ENCODE results near the gene SNRNP200. TPM values are rescaled to one million over a fixed set of nuclear protein-coding genes. Genes with fewer than 3 reads are reported as not detected.
A peak's percentile ranks its signal among the peaks of the same experiment; 100 is the strongest.

The SNRNP200 gene
- total and polyA plus RNA-seq, 4 experiments from 2014 or later: 53.6 to 227 (median 155) TPM

DNA sequence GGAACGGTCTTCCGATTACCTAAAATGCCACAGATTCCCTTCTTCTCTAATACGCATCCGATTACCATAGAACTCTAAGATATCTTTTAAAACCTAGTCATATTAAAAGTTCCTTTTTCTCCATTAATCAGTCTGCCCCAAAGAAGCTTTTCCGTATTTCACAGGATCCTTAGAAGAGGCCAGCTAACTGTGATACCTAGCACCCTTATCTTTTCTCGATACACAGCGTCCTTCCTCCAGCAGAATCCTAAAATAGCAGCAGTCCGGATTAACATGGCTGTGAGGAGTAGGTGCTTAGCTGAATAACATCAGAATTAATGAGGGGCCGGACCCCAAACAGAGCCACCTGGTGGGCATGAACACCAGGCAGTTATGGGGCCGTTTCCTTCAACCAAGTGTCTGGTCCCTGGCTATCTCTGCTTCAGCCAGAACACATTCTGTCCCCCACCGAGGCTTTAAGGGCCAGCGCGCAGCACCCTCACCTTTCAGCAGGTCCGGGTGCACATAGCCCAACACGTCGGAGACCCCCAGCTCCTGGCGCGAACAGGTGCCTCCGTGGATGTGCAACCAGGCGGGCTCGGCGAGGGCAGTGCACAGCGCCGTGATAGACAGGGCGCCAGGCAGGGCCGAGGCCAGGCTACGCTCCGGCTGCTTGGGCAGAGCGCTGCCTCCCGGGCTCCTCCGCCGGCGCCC lies 40.5 kb downstream of the SNRNP200 start:
- Histone ChIP-seq H3K27me3 (ENCODE audit: insufficient read depth, low read length) (no peaks in the 10 kb centered on the region), H3K4me1 (ENCODE audit: insufficient read depth, low read length) (peaks cover 62% of the 10 kb centered on the region), H3K9me3 (ENCODE audit: control insufficient read depth in 1 of 2, low read length in 2 of 2) (no peaks in the 10 kb centered on the region), H3K27ac (ENCODE audit: low read depth, low read length) (peak overlapping the region; percentile 94), H3K36me3 (ENCODE audit: insufficient read depth, low read length) (peaks cover 28% of the 10 kb centered on the region), H3K4me3 (ENCODE audit: low read length in 2 of 2) (peak overlapping the region; percentile 57 to 97)
- no peaks in the 10 kb centered on the region for H3K27me3 Mint-ChIP-seq
- peak overlapping the region; percentile 80 to 90 (median 84) for H3K4me3 Mint-ChIP-seq
- CTCF ChIA-PET (ENCODE audit: partially characterized antibody): interaction anchor here (1.0 kb wide), 1 partner anchor 24 kb away, joined by 3 read pairs; no protein-coding TSS in a partner anchor
- H3K36me3 Mint-ChIP-seq: peaks cover 15 to 63% of the 10 kb centered on the region in 2 donors
- peak overlapping the region; percentile 78 to 88 (median 86) for H3K27ac Mint-ChIP-seq
- intact Hi-C loops (cut with micrococcal nuclease): loop anchor here (10.0 kb wide), 2 partner anchors 240 to 270 kb away; partner anchors contain the start of genes ANKRD36C and NEURL3
- POLR2A ChIA-PET (ENCODE audit: partially characterized antibody): interaction anchor here (0.7 to 4.5 kb wide), 6 partner anchors 41 to 272 kb away, joined by 3 to 20 read pairs (median 4); partner anchors contain the start of genes SNRNP200 and STARD7
- peaks cover 28 to 77% (median 59%) of the 10 kb centered on the region in 4 donors for H3K4me1 Mint-ChIP-seq
- H3K9me3 Mint-ChIP-seq: no peaks in the 10 kb centered on the region
- DNase-seq: no peak

DNA sequence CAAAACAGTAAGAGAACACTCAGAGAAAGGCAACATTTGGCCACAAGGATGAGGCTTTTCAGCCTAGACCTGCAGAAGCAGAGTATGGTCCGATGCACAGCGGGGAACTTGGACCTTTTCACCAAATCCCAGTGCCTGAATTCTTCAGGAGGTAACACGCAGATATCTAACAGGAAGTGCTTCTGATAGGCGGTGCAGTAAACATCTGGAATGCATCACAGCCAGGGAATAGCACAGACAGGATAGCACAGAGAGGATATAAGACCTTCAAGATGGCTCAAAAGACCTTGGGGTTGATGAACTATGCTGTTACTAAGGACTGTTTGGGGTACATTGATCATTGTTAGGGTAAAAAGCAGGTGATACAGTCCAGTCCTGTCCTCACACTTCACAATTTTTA lies 41.3 kb downstream of the SNRNP200 start:
- Mint-ChIP-seq H3K27me3 (no peaks in the 10 kb centered on the region), H3K4me3 (peak overlapping the region; percentile 80 to 90 (median 84)), H3K9me3 (no peaks in the 10 kb centered on the region), H3K4me1 (peaks cover 34 to 84% (median 66%) of the 10 kb centered on the region in 4 donors), H3K27ac (peak overlapping the region; percentile 15 to 88 (median 84)), H3K36me3 (peaks cover 15 to 64% of the 10 kb centered on the region in 2 donors)
- DNase-seq: no peak
- intact Hi-C loops (cut with micrococcal nuclease): loop anchor here (10.0 kb wide), 2 partner anchors 241 to 269 kb away; partner anchors contain the start of genes ANKRD36C and NEURL3
- Histone ChIP-seq H3K4me3 (ENCODE audit: low read length in 2 of 2) (peak overlapping the region in 1 of 2 donors; percentile 3), H3K27me3 (ENCODE audit: insufficient read depth, low read length) (no peaks in the 10 kb centered on the region), H3K27ac (ENCODE audit: low read depth, low read length) (no peak overlapping the region), H3K9me3 (ENCODE audit: control insufficient read depth in 1 of 2, low read length in 2 of 2) (no peaks in the 10 kb centered on the region), H3K4me1 (ENCODE audit: insufficient read depth, low read length) (peaks cover 69% of the 10 kb centered on the region), H3K36me3 (ENCODE audit: insufficient read depth, low read length) (peaks cover 25% of the 10 kb centered on the region)
- ChIA-PET POLR2A (ENCODE audit: partially characterized antibody) (interaction anchor here (1.0 to 4.5 kb wide), 6 partner anchors 8 to 271 kb away, joined by 3 to 20 read pairs (median 4); partner anchors contain the start of genes SNRNP200 and STARD7), CTCF (ENCODE audit: partially characterized antibody) (interaction anchor here (0.7 to 1.3 kb wide), 5 partner anchors 23 to 126 kb away, joined by 3 to 5 read pairs (median 3); partner anchors contain the start of genes ASTL and STARD7)

DNA sequence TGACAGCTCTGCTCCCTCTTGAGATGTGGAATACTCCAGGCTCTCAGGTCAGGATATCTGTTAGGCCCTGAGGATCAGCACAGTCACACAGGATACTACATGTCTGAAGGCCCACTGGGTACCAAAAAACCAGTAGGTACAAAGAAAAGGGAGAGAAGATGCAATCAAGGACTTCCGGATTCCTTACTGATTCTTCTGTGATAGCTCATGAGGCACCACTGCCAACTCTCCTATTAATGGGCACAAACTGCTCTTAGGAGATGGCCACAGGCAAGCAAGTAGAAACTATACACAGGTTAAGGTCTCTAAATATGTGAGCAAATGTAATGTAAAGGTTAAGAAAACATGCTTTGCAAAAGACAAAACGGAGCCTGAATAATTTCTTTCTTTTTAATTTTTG lies 43.0 kb downstream of the SNRNP200 start:
- H3K27ac ChIP-seq (ENCODE audit: low read depth, low read length): no peak overlapping the region
- H3K9me3 ChIP-seq (ENCODE audit: control insufficient read depth in 1 of 2, low read length in 2 of 2): no peaks in the 10 kb centered on the region
- H3K4me1 ChIP-seq (ENCODE audit: insufficient read depth, low read length): peaks cover 79% of the 10 kb centered on the region
- H3K27ac Mint-ChIP-seq: peak overlapping the region in 4 of 7 donors; percentile 35 to 65 (median 59)
- peaks cover 8% of the 10 kb centered on the region for H3K36me3 ChIP-seq (ENCODE audit: insufficient read depth, low read length)
- no peaks in the 10 kb centered on the region for H3K9me3 Mint-ChIP-seq
- peak overlapping the region in 3 of 8 donors; percentile 13 to 55 (median 34) for H3K4me3 Mint-ChIP-seq
- no peak for DNase-seq
- intact Hi-C loops (cut with micrococcal nuclease): loop anchor here (10.0 kb wide), 2 partner anchors 242 to 268 kb away; partner anchors contain the start of genes ANKRD36C and NEURL3
- POLR2A ChIA-PET (ENCODE audit: partially characterized antibody): no interaction called here
- no peak overlapping the region for H3K4me3 ChIP-seq (ENCODE audit: low read length in 2 of 2)
- no peaks in the 10 kb centered on the region for H3K27me3 Mint-ChIP-seq
- no peaks in the 10 kb centered on the region for H3K27me3 ChIP-seq (ENCODE audit: insufficient read depth, low read length)
- peaks cover 34 to 88% (median 70%) of the 10 kb centered on the region in 4 donors for H3K4me1 Mint-ChIP-seq
- peaks cover 7 to 62% of the 10 kb centered on the region in 2 donors for H3K36me3 Mint-ChIP-seq
- CTCF ChIA-PET (ENCODE audit: partially characterized antibody): interaction anchor here (0.7 kb wide), 1 partner anchor 88 kb away, joined by 3 read pairs; no protein-coding TSS in a partner anchor

DNA sequence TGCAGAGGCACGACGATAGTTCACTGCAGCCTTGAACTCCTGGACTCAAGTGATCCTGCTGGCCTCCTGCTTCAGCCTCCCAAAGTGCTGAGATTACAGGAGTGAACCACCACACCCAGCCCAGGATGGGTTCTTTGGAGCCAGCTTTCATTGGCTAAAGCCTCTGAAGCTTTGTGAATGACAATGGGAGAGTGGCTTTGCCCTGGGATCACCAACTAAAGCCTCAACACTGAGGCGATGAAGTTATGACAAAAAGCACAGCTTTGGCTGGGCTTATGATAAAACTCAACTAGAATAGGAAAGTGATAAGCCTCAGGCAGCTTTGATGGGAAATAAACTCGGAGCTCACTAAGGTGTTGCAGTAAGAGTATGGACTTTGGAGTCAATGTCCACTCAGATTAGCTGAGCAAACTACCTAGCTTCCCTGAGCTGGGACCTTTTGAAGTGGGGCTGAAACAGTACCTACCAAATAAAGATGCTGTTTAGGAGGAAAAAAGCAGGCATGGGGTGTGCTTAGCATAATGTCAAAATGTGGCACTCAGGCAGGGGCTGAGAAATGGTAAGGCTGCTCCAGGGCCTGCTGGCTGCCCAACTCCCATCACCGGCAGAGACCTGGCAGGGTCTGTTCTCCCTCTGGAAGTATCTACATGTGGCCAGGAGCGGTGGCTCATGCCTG lies 43.9 kb downstream of the SNRNP200 start:
- peaks cover 10 to 63% of the 10 kb centered on the region in 2 donors for H3K36me3 Mint-ChIP-seq
- POLR2A ChIA-PET (ENCODE audit: partially characterized antibody): interaction anchor here (0.7 to 0.9 kb wide), 3 partner anchors 20 to 504 kb away, joined by 3 to 4 read pairs (median 4); no protein-coding TSS in a partner anchor
- H3K9me3 Mint-ChIP-seq: no peaks in the 10 kb centered on the region
- peak overlapping the region in 5 of 7 donors; percentile 27 to 60 (median 55) for H3K27ac Mint-ChIP-seq
- intact Hi-C loops (cut with micrococcal nuclease): loop anchor here (10.0 kb wide), 2 partner anchors 243 to 267 kb away; partner anchors contain the start of genes ANKRD36C and NEURL3
- no peaks in the 10 kb centered on the region for H3K9me3 ChIP-seq (ENCODE audit: control insufficient read depth in 1 of 2, low read length in 2 of 2)
- DNase-seq: no peak
- peaks cover 35 to 87% (median 69%) of the 10 kb centered on the region in 4 donors for H3K4me1 Mint-ChIP-seq
- no peak overlapping the region for H3K27ac ChIP-seq (ENCODE audit: low read depth, low read length)
- H3K27me3 ChIP-seq (ENCODE audit: insufficient read depth, low read length): no peaks in the 10 kb centered on the region
- CTCF ChIA-PET (ENCODE audit: partially characterized antibody): interaction anchor here (1.0 to 1.3 kb wide), 5 partner anchors 11 to 596 kb away, joined by 3 to 4 read pairs (median 4); partner anchors contain the start of gene ANKRD39
- H3K27me3 Mint-ChIP-seq: no peaks in the 10 kb centered on the region
- peaks cover 75% of the 10 kb centered on the region for H3K4me1 ChIP-seq (ENCODE audit: insufficient read depth, low read length)
- H3K36me3 ChIP-seq (ENCODE audit: insufficient read depth, low read length): peaks cover 8% of the 10 kb centered on the region
- H3K4me3 Mint-ChIP-seq: peak overlapping the region in 1 of 8 donors; percentile 43
- no peak overlapping the region for H3K4me3 ChIP-seq (ENCODE audit: low read length in 2 of 2)

DNA sequence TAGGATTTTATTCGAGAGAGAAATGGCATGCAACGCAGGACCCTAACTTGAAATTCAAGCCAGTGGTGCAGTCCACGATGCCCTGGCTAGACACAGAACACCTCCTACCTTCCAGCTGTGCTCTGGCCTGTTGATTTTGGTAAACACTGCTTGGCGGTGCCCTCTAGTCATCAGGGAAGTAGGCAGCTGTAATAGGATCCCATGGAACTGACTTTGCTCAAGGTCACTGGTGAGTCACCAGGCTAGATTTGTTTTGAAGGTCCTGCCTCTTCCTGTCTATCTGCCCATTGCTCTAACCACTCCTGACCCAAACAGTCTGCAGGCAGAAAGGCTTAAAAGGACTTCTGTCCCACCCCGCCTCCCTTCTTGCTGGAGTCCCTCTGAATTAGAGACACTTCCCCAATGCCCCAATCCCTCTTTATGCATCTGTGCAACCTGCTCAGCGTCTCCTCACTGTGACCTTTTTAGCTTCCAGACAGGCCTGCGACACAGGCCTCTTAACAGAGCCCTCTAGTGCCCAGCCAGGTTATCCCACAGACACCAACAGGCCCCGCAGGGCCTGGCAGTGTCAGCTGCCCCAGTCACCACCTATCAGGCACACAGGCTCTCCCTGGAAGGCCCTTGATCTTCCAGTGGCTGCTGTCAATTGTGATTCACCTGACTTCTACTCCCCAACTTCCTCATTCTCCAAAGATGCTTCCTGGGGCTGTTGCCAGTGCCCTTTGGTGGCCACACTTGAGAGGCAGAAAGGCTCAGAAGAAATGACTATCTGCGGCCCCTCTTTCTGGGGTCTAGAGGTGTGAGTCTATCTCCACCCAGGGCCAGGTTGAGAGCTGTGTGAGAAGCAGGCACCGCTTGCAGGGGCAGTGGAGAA lies 44.7 kb downstream of the SNRNP200 start:
- no peaks in the 10 kb centered on the region for H3K9me3 ChIP-seq (ENCODE audit: control insufficient read depth in 1 of 2, low read length in 2 of 2)
- CTCF ChIA-PET (ENCODE audit: partially characterized antibody): interaction anchor here (1.0 to 2.2 kb wide), 6 partner anchors 10 to 597 kb away, joined by 3 to 6 read pairs (median 4); partner anchors contain the start of gene ANKRD39
- intact Hi-C loops (cut with micrococcal nuclease): loop anchor here (10.0 kb wide), 2 partner anchors 244 to 266 kb away; partner anchors contain the start of genes ANKRD36C and NEURL3
- no peaks in the 10 kb centered on the region for H3K27me3 ChIP-seq (ENCODE audit: insufficient read depth, low read length)
- H3K36me3 ChIP-seq (ENCODE audit: insufficient read depth, low read length): peaks cover 9% of the 10 kb centered on the region
- H3K4me1 Mint-ChIP-seq: peaks cover 34 to 84% (median 66%) of the 10 kb centered on the region in 4 donors
- peak overlapping the region; percentile 38 to 84 (median 73) for H3K27ac Mint-ChIP-seq
- peak in 3 of 5 donors; percentile 14 to 22 (median 16) for DNase-seq
- POLR2A ChIA-PET (ENCODE audit: partially characterized antibody): interaction anchor here (0.7 to 0.9 kb wide), 3 partner anchors 20 to 505 kb away, joined by 3 to 4 read pairs (median 4); no protein-coding TSS in a partner anchor
- H3K27ac ChIP-seq (ENCODE audit: low read depth, low read length): no peak overlapping the region
- H3K4me3 Mint-ChIP-seq: peak overlapping the region in 4 of 8 donors; percentile 18 to 68 (median 58)
- no peaks in the 10 kb centered on the region for H3K27me3 Mint-ChIP-seq
- peaks cover 74% of the 10 kb centered on the region for H3K4me1 ChIP-seq (ENCODE audit: insufficient read depth, low read length)
- H3K9me3 Mint-ChIP-seq: no peaks in the 10 kb centered on the region
- peaks cover 10 to 60% of the 10 kb centered on the region in 2 donors for H3K36me3 Mint-ChIP-seq
- H3K4me3 ChIP-seq (ENCODE audit: low read length in 2 of 2): no peak overlapping the region

DNA sequence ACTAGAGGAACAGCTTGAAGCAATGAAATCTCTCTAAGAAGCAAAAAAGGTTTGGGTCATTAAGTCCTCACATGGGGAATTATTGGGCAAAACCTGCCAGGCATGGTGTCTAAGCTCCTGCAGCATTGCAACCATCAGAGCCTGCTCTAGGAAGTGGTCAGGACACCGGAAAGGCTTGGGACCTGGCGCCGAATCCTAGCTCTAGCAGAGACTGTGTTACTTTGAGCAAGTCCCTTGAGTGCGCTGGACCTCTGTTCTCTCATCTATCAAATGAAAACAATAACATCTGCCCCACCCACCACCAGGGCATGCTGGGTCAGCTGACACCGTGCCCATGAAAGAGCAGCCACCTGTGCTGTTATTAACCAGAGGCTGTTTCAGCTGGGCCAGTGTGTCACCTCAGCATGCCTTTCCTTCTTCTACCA lies 45.8 kb downstream of the SNRNP200 start:
- Mint-ChIP-seq H3K36me3 (peaks cover 17 to 70% of the 10 kb centered on the region in 2 donors), H3K27me3 (no peaks in the 10 kb centered on the region), H3K27ac (peak overlapping the region in 6 of 7 donors; percentile 15 to 79 (median 58)), H3K4me3 (peak overlapping the region in 2 of 8 donors; percentile 13 to 65), H3K4me1 (peaks cover 32 to 85% (median 63%) of the 10 kb centered on the region in 4 donors), H3K9me3 (no peaks in the 10 kb centered on the region)
- ChIA-PET POLR2A (ENCODE audit: partially characterized antibody) (interaction anchor here (2.2 kb wide), 1 partner anchor 51 kb away, joined by 10 read pairs; the partner anchor contains the start of gene STARD7), CTCF (ENCODE audit: partially characterized antibody) (interaction anchor here (1.6 to 2.2 kb wide), 2 partner anchors 85 to 119 kb away, joined by 3 to 6 read pairs; no protein-coding TSS in a partner anchor)
- intact Hi-C loops (cut with micrococcal nuclease): no loop called here
- no peak for DNase-seq
- H3K9me3 ChIP-seq (ENCODE audit: control insufficient read depth in 1 of 2, low read length in 2 of 2): no peaks in the 10 kb centered on the region
- H3K27ac ChIP-seq (ENCODE audit: low read depth, low read length): no peak overlapping the region
- peaks cover 21% of the 10 kb centered on the region for H3K36me3 ChIP-seq (ENCODE audit: insufficient read depth, low read length)
- no peak overlapping the region for H3K4me3 ChIP-seq (ENCODE audit: low read length in 2 of 2)
- peaks cover 69% of the 10 kb centered on the region for H3K4me1 ChIP-seq (ENCODE audit: insufficient read depth, low read length)
- no peaks in the 10 kb centered on the region for H3K27me3 ChIP-seq (ENCODE audit: insufficient read depth, low read length)

Measured in CD4-positive, alpha-beta memory T cell (primary cell).